COLO829 (cell line): ENCODE results near the gene ARHGAP10.

Experiments
- DNase-seq: peaks from one replicate; pipeline ENCODE4 v3.0.0; 2012; ENCODE audit warnings: low spot score

The ARHGAP10 gene

DNA sequence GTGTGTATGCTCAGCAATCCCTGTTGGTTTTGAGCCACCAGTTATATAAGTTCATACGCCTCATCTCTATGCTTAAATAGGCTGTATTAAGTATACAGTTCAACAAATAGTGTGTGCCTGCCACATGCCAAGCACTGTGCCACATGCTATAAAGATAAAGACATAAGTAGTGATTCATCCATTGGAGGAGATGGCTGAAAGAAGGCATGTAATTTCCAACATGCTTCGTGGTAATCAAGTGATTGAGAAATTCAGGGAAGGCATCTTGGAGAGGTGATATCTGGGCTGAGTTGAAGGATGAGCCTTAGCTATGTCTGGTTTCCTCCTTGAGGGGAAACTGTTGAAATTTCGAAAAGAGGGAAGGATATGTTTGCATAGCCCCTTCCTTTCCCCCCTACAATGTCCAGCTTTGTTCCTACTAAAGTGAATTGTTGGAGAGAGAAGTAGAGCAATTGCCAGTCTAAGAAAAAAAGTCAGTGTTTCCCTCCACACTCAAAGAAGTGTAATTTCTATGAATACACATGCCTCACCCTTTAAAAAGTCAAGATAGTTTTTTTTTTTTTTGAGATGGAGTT lies 96.5 kb downstream of the ARHGAP10 start:
- no peak for DNase-seq

DNA sequence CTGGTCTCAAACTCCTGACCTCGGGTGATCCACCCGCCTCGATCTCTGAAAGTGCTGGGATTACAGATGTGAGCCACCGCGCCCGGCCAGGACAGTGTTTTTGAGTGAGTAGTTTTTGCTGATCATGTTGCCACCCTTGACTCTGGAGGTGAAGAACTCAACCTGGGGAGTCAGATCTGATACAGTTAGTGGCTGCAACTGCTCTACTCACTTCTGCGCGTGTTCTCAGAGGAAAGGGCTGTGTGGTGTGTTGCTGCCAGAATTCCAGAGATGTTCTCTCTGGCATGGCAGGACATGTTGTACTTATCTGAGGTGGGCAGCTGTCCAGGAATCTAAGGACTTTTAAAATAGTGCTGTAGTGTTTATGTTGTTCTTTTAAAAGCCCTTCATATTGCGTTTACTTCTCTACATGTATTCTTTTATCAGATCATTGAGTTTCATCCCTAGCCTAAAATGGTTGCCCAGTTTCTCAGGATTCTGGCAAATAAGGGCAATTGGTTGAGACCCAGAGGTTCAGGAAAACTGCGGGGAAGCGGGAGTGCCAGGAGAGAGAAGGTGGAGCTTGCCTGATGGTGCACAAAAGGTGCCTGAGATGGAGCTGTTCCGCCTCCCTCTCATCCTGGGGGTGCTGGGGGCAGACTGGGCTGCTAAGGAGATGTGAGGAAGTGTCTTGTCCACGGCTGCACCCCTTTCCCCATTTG lies 97.7 kb downstream of the ARHGAP10 start:
- DNase-seq: no peak

DNA sequence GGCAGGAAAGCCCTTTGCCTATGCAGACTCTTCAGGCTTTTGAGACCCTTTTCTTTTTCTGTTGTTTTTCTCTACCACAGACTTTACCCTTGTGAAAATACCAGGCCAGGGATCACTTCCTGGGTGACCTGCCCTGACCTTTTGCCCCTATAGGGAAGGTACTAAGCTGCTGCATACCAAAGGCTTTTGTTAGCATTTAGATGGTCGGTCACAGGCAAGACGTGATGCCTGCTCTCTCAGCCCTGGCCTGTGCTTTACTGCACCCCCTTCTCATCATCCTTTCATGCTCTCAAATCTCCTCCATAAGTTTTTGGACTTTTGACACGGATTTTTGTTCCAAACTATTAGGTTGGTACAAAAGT lies 98.2 kb downstream of the ARHGAP10 start:
- no peak for DNase-seq

DNA sequence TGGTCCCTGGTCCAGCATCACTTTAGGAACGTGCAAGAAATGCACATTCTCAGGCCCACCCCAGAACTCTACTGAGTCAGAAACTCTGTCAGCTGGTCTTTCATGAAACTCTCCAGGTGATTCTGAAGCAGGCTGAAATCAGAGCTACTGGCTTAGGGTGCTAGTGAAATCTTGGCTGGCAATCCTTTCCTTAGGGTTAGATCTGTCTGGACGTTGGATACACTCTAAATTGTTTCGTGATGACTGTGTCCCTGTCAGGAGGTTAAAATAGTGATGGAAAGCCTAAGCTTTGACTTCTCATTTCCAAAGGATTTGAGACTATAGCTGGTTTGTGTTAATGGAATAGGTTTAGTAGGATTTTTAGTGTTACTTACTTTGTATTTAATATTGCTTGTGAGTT lies 99.1 kb downstream of the ARHGAP10 start:
- no peak for DNase-seq

DNA sequence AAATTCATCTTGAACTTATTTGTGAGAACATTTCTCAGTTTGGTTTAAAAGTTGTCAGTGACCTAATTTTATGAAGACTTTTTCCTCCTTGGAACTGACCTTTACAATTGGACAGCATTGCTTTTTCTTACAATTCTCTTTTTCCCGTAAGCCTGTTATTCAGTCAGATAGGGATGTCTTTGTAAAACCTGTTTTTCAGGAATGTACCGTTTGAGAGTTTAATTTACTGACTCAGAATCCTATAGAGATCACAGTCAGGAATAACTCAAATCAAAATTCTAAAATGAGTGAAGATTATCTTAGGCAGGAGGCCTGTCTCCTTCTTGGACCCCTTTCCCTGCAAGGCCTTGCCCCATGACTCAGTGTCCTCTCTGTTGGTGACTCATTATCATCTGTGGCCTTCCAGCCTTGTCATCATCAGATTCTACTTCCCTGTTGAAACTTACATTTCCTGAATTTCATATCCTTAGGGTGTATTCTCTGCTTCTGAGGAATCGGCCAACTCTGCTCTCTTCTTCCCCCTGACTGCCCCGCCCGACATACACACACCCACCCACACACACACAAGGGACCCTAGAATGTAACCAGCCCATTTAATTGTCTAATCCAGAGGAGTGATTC lies 99.8 kb downstream of the ARHGAP10 start:
- DNase-seq: peak; percentile 78

DNA sequence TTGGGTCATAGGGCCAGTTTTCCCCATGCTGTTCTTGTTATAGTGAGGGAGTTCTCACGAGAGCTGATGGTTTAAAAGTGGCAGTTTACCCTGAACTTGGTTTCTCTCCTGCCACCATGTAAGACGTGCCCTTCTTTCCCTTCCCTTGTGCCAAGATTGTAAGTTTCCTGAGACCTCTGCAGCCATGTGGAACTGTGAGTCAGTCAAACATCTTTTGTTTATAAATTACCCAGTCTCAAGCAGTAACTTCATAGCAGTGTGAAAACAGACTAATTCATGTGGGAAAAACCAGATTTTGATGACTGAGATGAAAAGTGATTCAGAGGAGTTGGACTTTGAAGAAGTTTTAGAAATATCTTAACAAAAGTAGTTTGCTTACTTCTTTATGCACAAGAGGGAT lies 101.4 kb downstream of the ARHGAP10 start:
- DNase-seq: no peak

DNA sequence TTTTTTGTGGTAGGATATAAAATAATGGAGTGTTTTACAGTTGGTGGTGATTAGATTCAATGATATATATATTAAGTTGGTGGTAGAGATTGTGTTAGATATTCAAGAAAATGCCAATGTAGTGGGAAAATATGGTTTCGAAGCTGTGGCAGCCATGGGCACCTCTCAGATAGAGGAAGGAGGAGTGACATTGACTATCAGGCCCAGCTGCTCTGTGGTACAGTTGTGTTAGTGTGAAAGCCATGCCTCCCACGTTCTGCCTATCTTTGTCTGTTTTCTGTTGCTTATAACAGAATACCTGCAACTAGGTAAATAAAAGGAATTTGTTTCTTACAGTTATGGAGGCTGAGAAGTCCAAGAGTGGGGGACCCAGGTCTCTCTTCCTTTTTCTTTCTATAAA lies 101.9 kb downstream of the ARHGAP10 start:
- DNase-seq: no peak

DNA sequence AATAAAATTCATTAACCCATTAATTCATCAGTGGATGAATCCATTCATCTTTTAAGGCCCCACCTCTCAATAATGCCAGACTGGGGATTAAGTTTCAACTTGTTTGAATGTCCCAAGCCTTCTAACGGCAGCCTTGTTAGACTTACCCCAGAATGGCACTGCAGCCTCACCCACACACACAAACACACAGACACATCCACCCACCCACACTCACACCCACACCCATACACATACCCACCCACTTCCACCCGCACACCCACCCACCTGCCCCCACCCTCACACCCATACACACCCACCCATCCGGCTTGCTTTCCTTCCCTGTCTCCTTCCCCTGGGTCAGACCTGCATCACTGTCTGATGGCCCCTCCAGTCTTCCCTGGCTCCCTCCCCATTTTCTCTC lies 102.6 kb downstream of the ARHGAP10 start:
- DNase-seq: no peak

DNA sequence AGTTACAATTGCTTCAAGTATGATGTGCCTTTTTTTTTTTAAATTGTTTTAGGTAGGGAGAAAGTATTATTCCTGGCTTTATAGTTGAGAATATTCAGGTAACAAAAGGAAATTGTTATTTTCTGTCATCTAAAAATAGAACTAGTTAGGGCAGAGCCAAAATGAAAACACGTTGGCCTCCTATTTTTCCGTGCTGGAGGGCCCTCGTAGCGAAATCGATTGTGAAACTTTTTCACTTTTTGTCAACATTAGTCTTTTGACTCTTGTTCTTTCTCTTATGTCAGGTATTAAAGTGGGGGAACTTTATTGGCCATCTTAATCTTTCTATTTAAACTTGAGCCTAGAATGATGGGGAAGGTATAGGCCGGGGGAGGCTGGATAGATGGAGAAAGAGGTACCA lies 104.9 kb downstream of the ARHGAP10 start:
- DNase-seq: no peak

DNA sequence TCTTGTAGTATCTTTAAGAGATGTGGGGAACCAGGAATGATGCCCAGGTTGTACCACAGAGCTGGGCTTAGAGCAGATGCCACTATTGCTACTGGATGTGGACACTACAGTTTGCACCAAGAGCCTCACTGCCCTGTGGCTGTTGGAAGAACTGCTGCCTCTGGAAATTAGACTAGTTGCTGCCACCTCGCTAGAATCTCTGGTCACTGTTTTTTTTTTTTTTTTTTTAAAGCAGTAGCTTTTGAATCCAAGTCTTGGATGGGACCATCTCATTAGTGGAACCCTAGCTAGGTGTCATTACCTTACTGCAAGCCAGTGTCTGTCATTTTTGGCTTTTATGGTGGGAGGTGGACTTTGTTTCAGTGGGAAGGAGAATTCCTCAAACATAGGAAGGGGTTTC lies 105.5 kb downstream of the ARHGAP10 start:
- no peak for DNase-seq

DNA sequence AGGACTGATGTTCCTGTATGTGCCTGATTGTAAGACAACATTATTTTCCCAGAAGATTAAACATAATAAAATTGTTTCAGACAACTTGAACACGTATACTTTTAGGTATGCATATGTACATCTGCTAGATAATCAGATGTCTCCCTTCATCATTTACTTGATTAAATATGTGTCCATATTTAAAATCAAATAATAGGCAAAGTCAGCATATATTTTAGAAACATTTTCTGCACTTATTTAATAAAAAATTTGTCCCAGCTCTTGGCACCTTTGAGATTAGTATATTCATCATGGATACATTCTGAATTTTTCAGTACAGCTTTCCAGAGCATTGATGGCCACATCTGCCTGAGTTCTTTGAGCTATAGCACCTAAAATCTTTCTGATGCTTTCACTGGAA lies 106.0 kb downstream of the ARHGAP10 start:
- DNase-seq: no peak

DNA sequence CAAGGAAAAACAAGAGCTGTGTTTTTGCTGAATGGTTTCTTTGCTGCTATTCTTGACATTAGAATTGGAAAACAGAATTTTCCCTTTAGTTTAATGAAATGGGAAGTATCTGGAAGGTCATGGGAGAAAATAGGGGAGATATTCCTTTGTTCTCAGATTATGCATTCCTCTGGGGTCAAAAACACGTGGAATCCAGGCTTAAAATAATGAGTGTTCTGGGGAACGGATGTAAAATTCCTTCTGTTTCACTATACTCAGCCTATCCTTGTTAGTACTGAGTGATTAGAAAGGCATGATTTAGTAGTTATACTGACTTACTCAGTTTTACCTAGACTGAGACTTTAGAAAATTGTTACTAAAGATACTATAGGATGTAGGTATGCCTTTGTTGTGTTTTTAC lies 107.3 kb downstream of the ARHGAP10 start:
- no peak for DNase-seq

DNA sequence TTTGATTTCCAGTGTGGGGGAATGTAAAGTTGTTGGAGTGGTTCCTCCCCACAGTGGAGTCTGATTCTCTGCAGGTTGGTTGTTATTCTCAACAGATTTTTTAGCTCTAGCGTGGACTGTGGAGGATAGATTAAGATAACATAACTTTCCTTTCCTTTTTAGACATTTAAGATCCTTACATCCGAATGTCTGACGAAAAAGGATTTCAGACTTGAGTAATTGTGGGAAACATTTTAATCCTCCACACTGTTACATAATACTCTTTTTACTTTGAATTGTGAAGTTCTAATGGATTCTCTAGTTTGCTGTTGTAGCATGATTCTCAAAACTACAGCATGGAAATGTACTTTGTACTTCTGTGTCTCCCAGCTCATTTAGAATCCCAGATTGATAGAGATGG lies 107.8 kb downstream of the ARHGAP10 start:
- DNase-seq: no peak

DNA sequence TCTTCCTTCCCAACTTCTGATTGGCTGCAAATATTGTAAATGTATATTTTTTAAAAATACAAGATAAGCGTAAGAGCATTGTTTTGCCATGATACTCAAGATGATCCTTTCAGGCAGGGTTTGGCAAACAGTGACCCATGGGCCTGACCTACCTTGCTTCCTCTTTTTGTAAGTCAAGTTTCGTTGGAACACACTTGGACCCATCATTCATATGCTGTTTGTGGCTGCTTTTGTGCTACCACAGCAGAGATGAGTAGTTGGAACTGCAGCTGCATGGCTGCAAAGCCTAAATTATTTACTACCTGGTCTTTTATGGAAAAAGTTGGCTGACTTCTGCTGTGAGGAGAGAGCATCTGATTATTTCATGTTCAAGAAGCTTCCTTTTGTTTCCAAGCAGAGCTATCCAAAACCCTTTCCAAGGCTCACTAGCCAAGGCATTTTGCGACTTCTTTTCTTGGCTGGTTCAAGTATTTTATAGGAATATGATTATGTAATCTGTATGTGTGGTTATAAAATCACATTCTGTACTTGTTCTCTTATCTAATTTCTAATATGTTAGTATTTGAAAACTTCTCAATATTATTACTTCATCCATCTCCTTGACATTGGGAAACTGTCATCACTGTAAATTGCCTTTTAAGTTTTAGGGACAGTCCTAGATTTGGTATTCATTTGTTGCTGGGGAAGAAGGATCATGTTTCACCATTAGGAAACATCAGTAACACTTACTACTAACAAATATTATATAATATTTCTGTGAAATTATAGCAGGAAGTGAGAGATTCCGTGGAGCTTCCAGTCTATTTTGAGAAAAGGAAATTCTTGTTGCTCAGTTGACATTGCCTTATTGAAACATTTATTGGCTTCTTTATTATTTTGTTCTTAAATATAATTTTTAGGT lies 109.2 kb downstream of the ARHGAP10 start:
- no peak for DNase-seq

DNA sequence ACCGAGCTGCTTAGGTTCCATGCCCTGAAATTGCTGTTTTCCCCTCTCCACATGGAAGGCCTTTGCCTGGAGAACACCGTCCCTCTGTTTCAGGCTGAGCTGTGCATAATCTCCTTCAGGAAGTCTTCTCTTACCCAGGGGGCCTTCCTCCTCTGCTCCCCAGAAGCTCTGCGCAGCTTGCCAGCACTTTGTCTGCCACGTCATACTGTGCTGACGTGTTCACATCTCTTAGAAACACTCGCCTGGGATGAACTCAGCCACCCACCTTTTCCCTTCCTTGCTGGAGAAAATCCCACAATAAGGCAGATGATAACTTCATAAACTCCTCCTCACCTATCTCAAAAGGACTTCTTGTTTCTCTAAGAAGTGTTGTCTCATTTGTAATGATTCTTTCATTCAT lies 110.7 kb downstream of the ARHGAP10 start:
- DNase-seq: no peak

DNA sequence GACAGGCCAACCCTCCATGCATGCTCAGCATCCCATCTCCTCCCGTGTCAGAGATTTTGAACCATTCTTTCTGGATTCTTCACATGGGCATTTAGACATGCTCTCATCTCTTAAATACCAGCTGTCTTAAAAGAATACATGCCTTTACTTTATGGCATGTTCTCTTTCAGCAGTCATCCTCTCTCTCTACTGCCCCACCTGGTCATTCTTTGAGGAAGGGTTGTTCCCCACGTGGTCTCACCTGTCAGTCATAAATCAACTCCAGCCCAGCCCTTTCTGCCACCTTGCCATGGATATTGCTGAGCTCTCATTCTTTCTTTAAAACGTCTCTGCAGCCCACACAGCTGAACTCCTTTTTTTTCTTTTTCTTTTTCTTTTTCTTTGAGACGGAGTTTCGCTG lies 111.3 kb downstream of the ARHGAP10 start:
- no peak for DNase-seq

DNA sequence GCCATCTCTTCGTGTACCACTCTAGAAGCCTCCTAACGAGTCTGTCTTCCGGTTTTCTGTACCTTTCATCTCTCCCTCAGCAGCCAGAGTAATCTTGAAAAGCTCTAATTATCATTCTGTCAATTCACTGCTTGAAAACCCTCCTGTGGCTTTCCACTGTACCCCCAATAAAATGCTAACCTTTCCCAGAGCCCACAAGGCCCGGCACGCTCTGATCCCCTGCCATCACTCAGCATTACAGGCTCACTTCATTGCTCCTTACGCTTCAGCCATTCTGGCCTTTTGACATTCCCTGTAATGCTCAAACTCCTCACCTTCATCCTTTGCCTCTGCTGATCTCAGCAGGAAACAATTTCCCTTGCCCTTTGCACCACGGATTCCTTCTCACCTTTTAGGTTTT lies 112.9 kb downstream of the ARHGAP10 start:
- DNase-seq: no peak

DNA sequence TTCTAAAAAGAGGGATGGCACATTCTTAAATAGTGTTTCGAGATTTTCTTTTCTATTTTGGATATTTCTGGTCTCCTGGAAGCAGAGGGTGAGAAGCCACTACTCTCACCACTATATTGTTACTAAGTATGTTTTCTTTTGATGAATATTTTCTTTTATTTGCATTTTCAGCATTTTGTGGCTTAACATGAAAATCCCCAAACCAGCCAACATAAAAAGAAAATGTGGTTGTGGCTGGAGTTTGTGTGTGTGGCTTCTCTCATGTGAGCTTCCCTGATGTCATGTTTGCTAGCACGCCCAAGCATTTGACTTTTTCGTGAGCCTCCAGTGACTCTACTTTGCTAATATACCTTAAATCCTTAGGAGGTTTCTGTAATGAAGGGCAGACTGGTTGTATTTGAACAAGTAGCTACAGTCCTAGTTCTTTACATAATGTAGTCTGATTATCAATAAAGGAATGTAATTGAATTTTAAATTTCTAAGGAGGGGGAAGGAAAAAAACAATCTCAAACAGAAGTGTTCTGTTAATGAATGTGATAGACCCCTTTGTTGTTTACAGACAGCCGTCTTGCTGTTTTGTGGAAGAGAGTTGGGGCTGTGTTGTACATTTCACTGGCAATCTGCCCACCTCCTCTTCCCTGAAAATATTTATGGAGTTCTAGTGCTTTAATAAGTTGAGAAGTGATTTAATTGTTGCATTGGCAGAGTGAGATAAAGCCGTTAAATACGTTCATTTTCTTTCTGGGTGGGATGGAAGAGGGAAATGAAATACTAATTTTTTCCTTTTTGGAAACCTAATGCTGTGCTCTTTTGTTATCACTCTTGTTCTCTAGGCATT lies 114.6 kb downstream of the ARHGAP10 start:
- peak; percentile 51 for DNase-seq

DNA sequence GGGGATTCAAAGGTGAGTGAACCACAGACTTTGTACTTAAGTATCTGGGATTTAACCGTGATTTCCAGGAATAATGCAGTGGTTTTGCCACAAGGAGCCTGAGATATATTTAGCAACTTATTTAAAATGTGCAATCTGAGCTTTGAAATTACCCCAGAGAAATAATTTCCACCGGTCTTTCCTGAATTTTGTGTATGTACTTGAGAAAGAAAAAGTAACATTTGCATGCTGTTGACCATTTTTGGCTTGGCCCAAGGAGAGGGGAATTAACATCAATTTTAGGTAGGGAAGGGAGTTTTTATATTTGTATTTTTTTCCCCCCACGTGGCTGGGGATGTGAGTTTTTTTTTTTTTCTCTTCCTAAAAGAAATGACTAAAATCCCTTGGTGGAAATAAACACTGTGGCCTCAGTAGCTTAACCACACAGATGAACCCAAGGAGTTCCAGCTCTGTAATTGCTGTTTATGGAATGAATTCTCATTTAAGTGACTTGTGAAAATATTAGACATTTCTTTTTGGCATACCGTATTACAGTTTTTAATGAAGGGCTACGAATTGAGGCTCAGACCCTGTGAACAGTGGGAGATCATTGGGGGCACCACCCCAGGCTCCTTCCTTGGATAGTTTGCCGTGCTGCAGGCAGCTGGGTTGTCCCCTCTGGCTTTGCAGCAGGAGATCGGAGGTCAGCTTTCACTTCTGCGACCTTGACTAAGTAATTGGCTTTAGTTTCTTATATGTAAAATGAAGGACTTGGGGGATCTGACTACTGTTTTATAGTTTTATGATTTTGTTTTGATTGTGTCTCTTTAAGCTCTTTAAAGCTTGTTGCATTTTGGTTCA lies 116.1 kb downstream of the ARHGAP10 start:
- no peak for DNase-seq

DNA sequence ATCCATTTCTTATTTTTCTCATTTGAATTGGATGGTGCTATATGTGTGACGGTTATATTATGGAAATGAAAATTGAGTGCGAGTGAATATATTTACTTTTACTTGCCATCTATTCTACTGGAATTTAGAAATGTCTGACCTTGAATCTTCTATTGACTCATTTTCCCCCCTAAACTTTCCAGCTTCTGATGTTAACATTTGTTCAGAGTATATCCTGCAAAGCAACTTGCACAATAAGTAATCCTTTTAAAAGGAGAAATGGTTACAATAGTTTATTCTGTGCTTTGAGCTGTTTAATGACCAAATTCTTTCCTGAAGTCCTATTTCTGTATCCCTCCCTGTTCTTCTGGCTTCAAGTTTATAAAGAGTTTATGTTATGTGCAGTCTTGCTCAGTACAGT lies 116.7 kb downstream of the ARHGAP10 start:
- DNase-seq: no peak

DNA sequence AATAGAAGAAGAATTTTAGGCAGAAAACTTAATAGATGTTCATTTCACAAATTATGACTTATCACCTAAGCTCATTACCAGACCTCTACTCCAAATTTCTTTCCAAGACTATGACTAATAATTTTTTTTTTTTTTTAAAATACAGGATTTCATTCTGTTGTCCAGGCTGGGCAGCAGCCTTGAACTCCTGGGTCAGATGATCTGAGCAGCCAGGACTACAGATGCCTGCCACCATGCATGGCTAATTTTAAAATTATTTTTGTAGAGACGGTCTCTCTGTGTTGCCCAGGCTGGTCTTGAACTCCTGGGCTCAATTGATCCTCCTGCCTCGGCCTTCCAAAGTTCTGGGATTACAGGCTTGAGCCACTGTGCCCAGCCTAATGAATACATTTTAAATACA lies 119.2 kb downstream of the ARHGAP10 start:
- no peak for DNase-seq
